ENCODE measurements around the gene TBX6.

DNA sequence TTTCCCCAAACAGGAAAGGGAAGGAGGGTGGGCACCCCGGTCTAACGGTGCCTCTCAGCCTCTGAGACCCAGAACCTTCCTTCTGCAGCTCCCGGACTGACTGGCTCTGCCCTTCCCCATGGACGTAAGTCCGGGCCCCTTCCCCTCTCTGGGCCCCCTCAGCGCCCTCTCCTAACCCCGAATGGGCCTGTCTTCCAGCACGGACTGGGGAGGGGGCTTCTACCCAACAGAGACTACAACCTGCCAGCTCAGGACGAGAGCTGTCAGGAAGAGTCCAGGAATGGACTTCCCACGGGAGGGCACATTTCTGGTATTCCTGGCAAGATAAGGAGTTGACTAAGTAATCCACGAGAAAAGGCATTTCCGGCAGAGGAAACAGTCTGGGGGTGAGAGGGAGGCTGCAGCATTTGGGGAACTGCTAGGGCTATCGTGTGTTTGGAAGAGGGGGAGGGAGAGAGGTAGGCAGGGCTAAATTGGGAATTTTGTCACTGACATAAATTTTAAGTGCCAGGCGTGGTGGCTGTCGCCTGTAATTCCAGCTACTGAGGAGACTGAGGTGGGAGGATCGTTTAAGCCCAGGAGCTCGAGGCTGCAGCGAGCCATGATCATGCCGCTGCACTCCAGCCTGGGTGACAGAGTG is 38.2 kb downstream of the TBX6 start:
- TF ChIP-seq FOS (IDR thresholded peaks at IDR 0.05; ENCODE audit: borderline replicate concordance, insufficient read depth, low read length) (peak; percentile 18), POLR2A (IDR thresholded peaks at IDR 0.05; ENCODE audit: low read depth, low read length) (peak; percentile 43), POLR2AphosphoS5 (IDR thresholded peaks at IDR 0.05; ENCODE audit: insufficient read depth, low read depth, low read length) (peak; percentile 77), MAX (IDR thresholded peaks at IDR 0.05; ENCODE audit: insufficient read depth, insufficient read length) (no peak), EZH2 (IDR thresholded peaks at IDR 0.05; ENCODE audit: borderline replicate concordance, low read depth, low read length, severe bottlenecking) (no peak)
